ENCODE data around the gene KARS1.

Gene KARS1

GRCh38 chr16:75579281-75579834, 68.1 kb downstream of the KARS1 start:
- DNase-seq (ENCODE audit: low read depth in 2 of 2) = no peak

GRCh38 chr16:75578725-75579124, 68.7 kb downstream of the KARS1 start:
- DNase-seq (ENCODE audit: low read depth in 2 of 2) = no peak

- DNase-seq (ENCODE audit: low read depth in 2 of 2) = no peak
These were observed 69.3 kb downstream of the KARS1 start for GRCh38 chr16:75578212-75578611.
